Keratinocyte (primary cell): ENCODE results near the gene ULK2. TPM values are rescaled to one million over a fixed set of nuclear protein-coding genes. Genes with fewer than 3 reads are reported as not detected.

Experiments used
- DNase-seq: peaks from one replicate; pipeline ENCODE4 v3.0.0-alpha.2; 2011; ENCODE audit warnings: low read depth, missing footprints, low spot score
- FAIRE-seq: peaks from 2 replicates; lab custom pipeline; 2011; peaks lifted over from hg19 to GRCh38; lab: Jason Lieb, UNC
- H2AFZ ChIP-seq: 2 replicates; pipeline ENCODE4 v1.6.0; 2012; ENCODE audit warnings: low read length, control low read depth, inconsistent platforms; ENCODE audit not compliant: control insufficient read depth
- H3K27ac ChIP-seq: 2 replicates; pipeline ENCODE4 v1.5.1; 2011; ENCODE audit warnings: low read length; ENCODE audit not compliant: control insufficient read depth, insufficient read depth
- H3K27me3 ChIP-seq: 3 replicates; pipeline ENCODE4 v1.6.0; 2011; ENCODE audit warnings: low read length; ENCODE audit not compliant: control insufficient read depth, insufficient read depth; ENCODE audit errors: extremely low read depth
- H3K36me3 ChIP-seq, 2 experiments: 2 replicates in 1 of 2; 3 replicates in 1 of 2; pipeline ENCODE4 v1.5.1; 2011; ENCODE audit warnings: low read length in 2 of 2, mild to moderate bottlenecking in 1 of 2; ENCODE audit not compliant: control insufficient read depth in 2 of 2, insufficient read depth in 2 of 2; ENCODE audit errors: extremely low read depth in 1 of 2
- H3K4me1 ChIP-seq: 3 replicates; pipeline ENCODE4 v1.5.1; 2011; ENCODE audit warnings: low read length; ENCODE audit not compliant: control insufficient read depth, insufficient read depth; ENCODE audit errors: extremely low read depth
- H3K4me2 ChIP-seq: 3 replicates; pipeline ENCODE4 v1.6.0; 2011; ENCODE audit warnings: low read depth, low read length; ENCODE audit not compliant: control insufficient read depth, insufficient read depth; ENCODE audit errors: extremely low read depth
- H3K4me3 ChIP-seq, 3 experiments: fragments of 200-600 bp in 1 of 3; sonication (generic) in 1 of 3; 2 replicates in 2 of 3; 3 replicates in 1 of 3; pipeline ENCODE4 v1.5.1; 2011 to 2016; ENCODE audit warnings: low read length in 3 of 3, mild to moderate bottlenecking in 3 of 3, control low read depth in 2 of 3, inconsistent platforms in 1 of 3, low read depth in 1 of 3, mixed read lengths in 1 of 3, mixed run types in 1 of 3, moderate library complexity in 1 of 3; ENCODE audit not compliant: control insufficient read depth in 2 of 3, insufficient read depth in 2 of 3; ENCODE audit errors: extremely low read depth in 1 of 3
- H3K79me2 ChIP-seq: 2 replicates; pipeline ENCODE4 v1.6.0; 2012; ENCODE audit warnings: low read length; ENCODE audit not compliant: control insufficient read depth, insufficient read depth
- H3K9ac ChIP-seq: 3 replicates; pipeline ENCODE4 v1.6.0; 2011; ENCODE audit warnings: low read length; ENCODE audit not compliant: control insufficient read depth, insufficient read depth; ENCODE audit errors: extremely low read depth
- H3K9me1 ChIP-seq: 3 replicates; pipeline ENCODE4 v1.6.0; 2011; ENCODE audit warnings: low read length; ENCODE audit not compliant: control insufficient read depth, insufficient read depth; ENCODE audit errors: extremely low read depth
- H3K9me3 ChIP-seq: 2 replicates; pipeline ENCODE4 v1.5.1; 2012; ENCODE audit warnings: low read depth, low read length; ENCODE audit not compliant: control insufficient read depth
- H4K20me1 ChIP-seq: 3 replicates; pipeline ENCODE4 v1.6.0; 2011; ENCODE audit warnings: low read length; ENCODE audit not compliant: control insufficient read depth, insufficient read depth; ENCODE audit errors: extremely low read depth
- CTCF ChIP-seq, 3 experiments: IDR thresholded peaks in 1 of 3; conservative IDR thresholded peaks in 1 of 3; optimal IDR thresholded peaks in 1 of 3; 2 replicates in 2 of 3; 3 replicates in 1 of 3; pipeline versions ENCODE3 to v1.5.1; 2011; ENCODE audit warnings: low read length in 3 of 3, mild to moderate bottlenecking in 3 of 3, moderate library complexity in 2 of 3, control low read depth in 1 of 3, inconsistent platforms in 1 of 3; ENCODE audit not compliant: insufficient read depth in 2 of 3; ENCODE audit errors: extremely low read depth in 1 of 3
- EZH2 ChIP-seq: IDR thresholded peaks from one replicate; pipeline ENCODE4 v1.6.1; 2012; ENCODE audit warnings: inconsistent platforms, mild to moderate bottlenecking, low read length, moderate library complexity
- dilution Hi-C: fragments of 300-500 bp; cut with MboI; formaldehyde crosslinking; loops from one replicate; pipeline ENCODE4 v1.7.0; 2020; ENCODE audit warnings: low sequenced_read_pairs; ENCODE audit not compliant: extremely low pct_ligation_motif_present
- polyA plus RNA-seq, 5 experiments: library from polyadenylated mRNA; depleted of rRNA in 3 of 5; stranded (reverse) in 3 of 5; stranded (forward) in 1 of 5; unstranded in 1 of 5; fragments of >200 nt; gene quantifications; 1 replicate in 1 of 5; 2 replicates in 3 of 5; 3 replicates in 1 of 5; pipeline versions ENCODE4 v1.2.1 to v1.2.3, GENCODE V29; 2011 to 2012; ENCODE audit warnings: missing spikeins in 2 of 5, low read depth in 1 of 5, low replicate concordance in 1 of 5

ULK2 gene
- polyA plus RNA-seq, 1 donor (not counting 4 experiments of a cell fraction or from before 2014, with no cell fraction given) = 22.1 TPM

- Histone ChIP-seq H3K27me3 (no peaks in the 10 kb centered on the region), H2AFZ (no peak overlapping the region), H3K4me3 (no peak overlapping the region), H3K79me2 (no peaks in the 10 kb centered on the region), H3K9ac (peak overlapping the region; percentile 28), H3K36me3 (no peaks in the 10 kb centered on the region), H4K20me1 (no peaks in the 10 kb centered on the region), H3K4me1 (peaks cover 34% of the 10 kb centered on the region), H3K9me1 (no peaks in the 10 kb centered on the region), H3K4me2 (no peak overlapping the region), H3K9me3 (no peaks in the 10 kb centered on the region), H3K27ac (peak overlapping the region; percentile 72)
- dilution Hi-C loops = no loop called here
- DNase-seq (no peak), FAIRE-seq (no peak)
- TF ChIP-seq EZH2 (no peak), CTCF (optimal IDR thresholded peaks at IDR 0.05 in 1 of 3, IDR thresholded peaks at IDR 0.05 in 1 of 3, conservative IDR thresholded peaks at IDR 0.05 in 1 of 3; ENCODE audit: extremely low read depth in 1 of 3, insufficient read depth in 2 of 3, low read length in 3 of 3) (no peak)
Observed at GRCh38 chr17:19726631-19727376, 140.9 kb downstream of the ULK2 start.

- no peak for TF ChIP-seq EZH2
- TF ChIP-seq CTCF (optimal IDR thresholded peaks at IDR 0.05 in 1 of 3, IDR thresholded peaks at IDR 0.05 in 1 of 3, conservative IDR thresholded peaks at IDR 0.05 in 1 of 3; ENCODE audit: extremely low read depth in 1 of 3, insufficient read depth in 2 of 3, low read length in 3 of 3) = no peak
Observed at GRCh38 chr17:19725486-19725885, 142.2 kb downstream of the ULK2 start.

More at GRCh38 chr17:19725486-19725885, 142.2 kb downstream of the ULK2 start:
- Histone ChIP-seq H4K20me1 (no peaks in the 10 kb centered on the region), H3K36me3 (no peaks in the 10 kb centered on the region), H3K9me3 (no peaks in the 10 kb centered on the region), H3K9me1 (no peaks in the 10 kb centered on the region), H3K9ac (no peak overlapping the region), H3K4me1 (peaks cover 39% of the 10 kb centered on the region), H2AFZ (no peak overlapping the region), H3K27ac (no peak overlapping the region), H3K4me3 (no peak overlapping the region), H3K79me2 (no peaks in the 10 kb centered on the region), H3K4me2 (no peak overlapping the region), H3K27me3 (no peaks in the 10 kb centered on the region)
- FAIRE-seq (no peak), DNase-seq (no peak)
- dilution Hi-C loops = no loop called here
